Brain microvascular endothelial cell (primary cell): ENCODE results near the gene AMELY.

ENCODE experiments used
- DNase-seq: peaks from one replicate; pipeline ENCODE4 v3.0.0-alpha.2; 2020
- H3K27ac ChIP-seq: fragments of 250-450 bp; sonication (Bioruptor Pico); 2 replicates; pipeline ENCODE4 v1.5.1; 2020; ENCODE audit warnings: mild to moderate bottlenecking, moderate library complexity
- H3K27me3 ChIP-seq: fragments of 250-450 bp; sonication (Bioruptor Pico); replicated peaks from 2 replicates; pipeline ENCODE4 v1.5.1; 2020; ENCODE audit warnings: mild to moderate bottlenecking
- H3K36me3 ChIP-seq: fragments of 250-450 bp; sonication (Bioruptor Pico); replicated peaks from 2 replicates; pipeline ENCODE4 v1.5.1; 2020; ENCODE audit warnings: mild to moderate bottlenecking
- H3K4me3 ChIP-seq: 2 replicates; pipeline ENCODE4 v1.5.1; 2011; ENCODE audit warnings: low read depth, mild to moderate bottlenecking, control low read depth, low read length, moderate library complexity
- in situ Hi-C: cut with HindIII; loops from 2 replicates; pipeline ENCODE4 v1.10.0; 2017; ENCODE audit warnings: low sequenced_read_pairs, low pct_ligation_motif_present
- TF ChIP-seq, protein P1 (sequence below): IDR thresholded peaks from 2 replicates; pipeline ENCODE4 v1.5.1; 2011; ENCODE audit warnings: low read depth, mild to moderate bottlenecking, moderate library complexity, low read length, control low read depth, inconsistent platforms; ENCODE audit errors: missing control alignments

AMELY gene

DNA sequence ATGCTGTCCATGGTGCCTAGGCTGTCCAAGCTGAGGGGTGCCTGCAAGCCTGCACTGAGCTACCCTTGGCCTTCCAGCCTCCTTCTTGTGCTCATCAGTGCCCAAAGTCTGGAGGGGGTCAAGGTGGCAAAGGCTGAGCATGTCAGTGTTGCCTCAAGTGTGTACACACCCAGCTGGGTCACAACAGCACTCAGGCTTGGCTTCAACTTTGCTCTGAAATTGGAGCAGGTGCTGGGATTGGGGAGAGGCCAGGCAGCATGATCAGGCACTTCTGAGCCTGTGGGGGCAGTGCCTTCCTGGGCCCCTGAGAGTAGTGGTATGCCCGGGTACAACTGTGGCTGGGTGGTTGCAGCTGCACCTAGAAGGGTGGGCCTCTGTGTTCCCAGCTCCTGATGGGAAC is 17.7 kb upstream of the AMELY start:
- TF ChIP-seq, protein P1, sequence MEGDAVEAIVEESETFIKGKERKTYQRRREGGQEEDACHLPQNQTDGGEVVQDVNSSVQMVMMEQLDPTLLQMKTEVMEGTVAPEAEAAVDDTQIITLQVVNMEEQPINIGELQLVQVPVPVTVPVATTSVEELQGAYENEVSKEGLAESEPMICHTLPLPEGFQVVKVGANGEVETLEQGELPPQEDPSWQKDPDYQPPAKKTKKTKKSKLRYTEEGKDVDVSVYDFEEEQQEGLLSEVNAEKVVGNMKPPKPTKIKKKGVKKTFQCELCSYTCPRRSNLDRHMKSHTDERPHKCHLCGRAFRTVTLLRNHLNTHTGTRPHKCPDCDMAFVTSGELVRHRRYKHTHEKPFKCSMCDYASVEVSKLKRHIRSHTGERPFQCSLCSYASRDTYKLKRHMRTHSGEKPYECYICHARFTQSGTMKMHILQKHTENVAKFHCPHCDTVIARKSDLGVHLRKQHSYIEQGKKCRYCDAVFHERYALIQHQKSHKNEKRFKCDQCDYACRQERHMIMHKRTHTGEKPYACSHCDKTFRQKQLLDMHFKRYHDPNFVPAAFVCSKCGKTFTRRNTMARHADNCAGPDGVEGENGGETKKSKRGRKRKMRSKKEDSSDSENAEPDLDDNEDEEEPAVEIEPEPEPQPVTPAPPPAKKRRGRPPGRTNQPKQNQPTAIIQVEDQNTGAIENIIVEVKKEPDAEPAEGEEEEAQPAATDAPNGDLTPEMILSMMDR: no peak
- DNase-seq: no peak
- no peak overlapping the region for H3K4me3 ChIP-seq
- in situ Hi-C loops: no loop called here
- no peaks in the 10 kb centered on the region for H3K27me3 ChIP-seq
- H3K36me3 ChIP-seq: no peaks in the 10 kb centered on the region
- no peak overlapping the region for H3K27ac ChIP-seq

DNA sequence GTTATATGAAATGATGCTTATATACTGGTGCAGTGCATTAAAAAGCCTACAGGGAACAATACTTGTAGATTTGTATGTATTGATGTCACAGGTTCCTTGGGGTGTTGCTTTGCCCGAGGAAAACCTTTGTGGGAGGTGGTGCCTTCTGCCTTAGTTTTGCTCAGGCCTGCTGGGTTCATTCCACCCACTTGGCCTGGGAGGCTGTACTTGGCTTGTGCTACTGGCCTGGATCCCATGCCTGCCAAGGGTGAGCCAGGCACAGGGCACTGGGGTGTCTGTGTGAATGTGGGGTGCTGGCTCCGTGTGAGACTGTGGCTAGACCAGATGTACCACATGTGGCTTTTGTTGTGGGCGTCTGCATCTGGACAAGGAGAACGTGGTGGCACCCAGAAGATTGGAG is 16.7 kb upstream of the AMELY start:
- H3K27ac ChIP-seq: no peak overlapping the region
- no peaks in the 10 kb centered on the region for H3K36me3 ChIP-seq
- in situ Hi-C loops: no loop called here
- TF ChIP-seq, protein P1: no peak
- H3K4me3 ChIP-seq: no peak overlapping the region
- no peak for DNase-seq
- no peaks in the 10 kb centered on the region for H3K27me3 ChIP-seq

DNA sequence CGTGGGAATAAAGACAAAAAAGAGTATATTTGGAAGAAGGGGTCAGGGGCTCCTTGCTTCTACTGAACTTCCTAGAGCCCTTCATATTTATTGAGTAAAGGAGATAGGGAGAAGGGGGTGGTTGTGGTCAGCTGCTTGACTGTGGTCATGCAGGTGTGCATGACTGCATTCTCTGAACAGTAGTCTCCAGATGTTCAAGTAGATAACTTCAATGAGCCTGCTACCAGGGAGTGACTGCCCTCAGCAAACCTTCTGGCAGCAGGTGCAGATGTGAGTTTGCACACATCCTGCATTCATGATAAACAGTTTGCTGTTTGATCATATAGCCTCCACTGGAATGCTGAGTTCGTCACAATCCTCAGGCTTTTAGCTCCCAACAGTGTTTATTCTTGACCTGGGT is 9.5 kb upstream of the AMELY start:
- no peak for DNase-seq
- no peak overlapping the region for H3K27ac ChIP-seq
- TF ChIP-seq, protein P1: no peak
- H3K27me3 ChIP-seq: no peaks in the 10 kb centered on the region
- in situ Hi-C loops: no loop called here
- H3K36me3 ChIP-seq: no peaks in the 10 kb centered on the region
- no peak overlapping the region for H3K4me3 ChIP-seq

- H3K4me3 ChIP-seq: no peak overlapping the region
- no peaks in the 10 kb centered on the region for H3K36me3 ChIP-seq
- no peaks in the 10 kb centered on the region for H3K27me3 ChIP-seq
- H3K27ac ChIP-seq: no peak overlapping the region
- in situ Hi-C loops: no loop called here
- TF ChIP-seq, protein P1: no peak
- no peak for DNase-seq
Measured at GRCh38 chrY:6913362-6913761, 1.8 kb upstream of the AMELY start.

DNA sequence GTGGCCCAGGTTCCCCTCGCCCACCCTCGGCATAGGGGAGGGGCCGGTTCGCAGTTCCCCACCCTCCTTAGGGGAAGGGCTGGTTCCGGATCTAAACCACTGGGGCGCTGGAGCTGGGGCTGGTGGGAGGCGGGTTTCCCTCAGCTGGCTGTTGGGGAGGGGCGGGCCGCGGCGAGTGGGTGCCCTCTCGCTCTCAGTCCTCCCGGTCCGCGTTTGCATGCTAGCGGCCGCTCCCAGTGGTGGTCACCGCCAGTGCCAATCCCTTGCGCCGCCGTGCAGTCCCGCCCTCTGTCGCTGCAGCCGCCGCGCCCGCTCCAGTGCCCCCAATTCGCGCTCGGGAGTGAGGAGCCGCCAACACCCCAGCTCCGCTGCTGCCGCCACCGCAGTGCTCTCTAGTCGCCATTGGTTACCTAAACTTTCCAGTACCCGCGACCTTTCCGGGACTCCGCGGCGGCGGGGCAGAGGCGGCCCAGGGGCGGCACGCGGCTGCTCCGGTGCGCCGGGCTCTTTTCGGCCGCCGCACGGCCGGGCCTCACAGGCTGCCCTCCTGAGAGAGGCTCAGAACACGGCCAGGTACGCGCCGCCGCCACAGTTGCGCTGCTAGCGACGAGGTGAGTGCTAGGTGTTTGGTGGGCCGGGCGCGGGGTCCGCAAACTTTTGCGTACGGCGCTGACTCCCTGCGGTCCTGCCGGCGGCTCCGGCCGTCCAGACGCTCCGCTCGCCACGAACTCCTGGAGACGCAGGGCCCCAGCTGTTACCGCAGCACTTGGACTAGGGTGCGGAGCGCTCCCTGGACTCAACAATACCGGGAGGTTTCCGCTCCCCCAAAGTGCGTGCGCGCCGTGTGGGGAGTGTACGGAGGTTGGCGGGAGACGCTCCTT is 940 bp downstream of the AMELY start, which contains the start of gene TBL1Y:
TSS of gene TBL1Y (plus strand) at position 326 of the 881 bp plus-strand sequence. CDS start 114,388 bp downstream, outside the sequence.
- DNase-seq: no peak
- TF ChIP-seq, protein P1: no peak
- Histone ChIP-seq H3K36me3 (no peaks in the 10 kb centered on the region), H3K4me3 (no peak within 1 kb of the TSS), H3K27ac (no peak within 1 kb of the TSS), H3K27me3 (no peaks in the 10 kb centered on the region)
- in situ Hi-C loops: no loop called here
